H1 (cell line): ENCODE data around the gene PROM2. TPM values are rescaled to one million over a fixed set of nuclear protein-coding genes. Genes with fewer than 3 reads are reported as not detected.
"Not testable (repeated sequence)": the region's sequence is repeated elsewhere in the genome, so short reads cannot be mapped to it uniquely, and the experiment has no call there.

Experiments
- CTCF ChIA-PET: fragments of 300-600 bp; sonication (Branson Sonifier 250); formaldehyde crosslinking; loops from one replicate; lab custom pipeline; 2021; ENCODE audit not compliant: partially characterized antibody; lab: Charles Lee
- POLR2A ChIA-PET: fragments of 300-600 bp; sonication (Branson Sonifier 250); formaldehyde crosslinking; loops from one replicate; lab custom pipeline; 2021; ENCODE audit warnings: inconsistent platforms; ENCODE audit not compliant: partially characterized antibody; lab: Charles Lee
- DNase-seq, 2 experiments: peaks; one replicate each; pipeline versions ENCODE4 v3.0.0 to v3.0.0-alpha.2; 2010 to 2022; ENCODE audit warnings: low spot score in 2 of 2, low read depth in 1 of 2, mixed read lengths in 1 of 2
- FAIRE-seq: peaks from 2 replicates; lab custom pipeline; 2011; peaks lifted over from hg19 to GRCh38; lab: Jason Lieb, UNC
- H2AFZ ChIP-seq: 2 replicates; pipeline ENCODE4 v1.8.1; 2012; ENCODE audit warnings: low read length, inconsistent platforms
- H2AK5ac ChIP-seq: 2 replicates; pipeline ENCODE4 v1.6.1; 2013; ENCODE audit warnings: low read depth, low read length
- H2BK120ac ChIP-seq: replicated peaks from 2 replicates; pipeline ENCODE3; 2013; ENCODE audit warnings: low read depth, low read length, inconsistent platforms
- H2BK12ac ChIP-seq: 2 replicates; pipeline ENCODE4 v1.6.1; 2013; ENCODE audit warnings: low read depth, low read length
- H2BK15ac ChIP-seq: 2 replicates; pipeline ENCODE4 v1.6.1; 2013; ENCODE audit warnings: low read length
- H2BK20ac ChIP-seq: 2 replicates; pipeline ENCODE4 v1.6.1; 2013; ENCODE audit warnings: low read length
- H2BK5ac ChIP-seq: 2 replicates; pipeline ENCODE4 v1.6.1; 2013; ENCODE audit warnings: low read depth, low read length
- H3K14ac ChIP-seq: 2 replicates; pipeline ENCODE4 v1.6.1; 2013; ENCODE audit warnings: inconsistent platforms; ENCODE audit not compliant: insufficient read length
- H3K18ac ChIP-seq: 2 replicates; pipeline ENCODE4 v1.6.1; 2013; ENCODE audit warnings: low read length; ENCODE audit errors: extremely low read depth
- H3K23ac ChIP-seq: 2 replicates; pipeline ENCODE4 v1.6.1; 2013; ENCODE audit warnings: inconsistent platforms; ENCODE audit not compliant: insufficient read length
- H3K23me2 ChIP-seq: 2 replicates; pipeline ENCODE4 v1.6.1; 2013; ENCODE audit warnings: low read depth, low read length
- H3K27ac ChIP-seq: 2 replicates; pipeline ENCODE4 v1.6.1; 2011; ENCODE audit warnings: low read depth, low read length, inconsistent platforms
- H3K27me3 ChIP-seq, 4 experiments: replicated peaks in 1 of 4; 1 replicate in 1 of 4; 2 replicates in 3 of 4; pipeline versions ENCODE4 v1.6.1 to v1.8.1; 2011 to 2013; ENCODE audit warnings: low read length in 3 of 4, mild to moderate bottlenecking in 3 of 4, inconsistent platforms in 2 of 4, mixed read lengths in 2 of 4, moderate library complexity in 1 of 4; ENCODE audit not compliant: control insufficient read depth in 3 of 4, insufficient read depth in 3 of 4; ENCODE audit errors: extremely low read depth in 1 of 4
- H3K36me3 ChIP-seq, 4 experiments: 2 replicates each; pipeline versions ENCODE4 v1.6.1 to v1.8.1; 2011 to 2013; ENCODE audit warnings: mild to moderate bottlenecking in 4 of 4, low read length in 3 of 4, moderate library complexity in 2 of 4, control low read depth in 1 of 4, inconsistent platforms in 1 of 4; ENCODE audit not compliant: insufficient read depth in 4 of 4, control insufficient read depth in 2 of 4
- H3K4ac ChIP-seq: replicated peaks from 2 replicates; pipeline ENCODE3; 2013; ENCODE audit warnings: low read length, low read depth, mixed read lengths, inconsistent platforms; ENCODE audit not compliant: insufficient read length
- H3K4me1 ChIP-seq, 4 experiments: replicated peaks in 1 of 4; 1 replicate in 1 of 4; 2 replicates in 3 of 4; pipeline versions ENCODE4 v1.6.1 to v1.8.1; 2011 to 2013; ENCODE audit warnings: low read length in 3 of 4, inconsistent platforms in 2 of 4, mixed read lengths in 1 of 4; ENCODE audit not compliant: insufficient read depth in 4 of 4, control insufficient read depth in 3 of 4
- H3K4me2 ChIP-seq, 2 experiments: 2 replicates each; pipeline versions ENCODE4 v1.6.1 to v1.8.1; 2011 to 2013; ENCODE audit warnings: low read depth in 2 of 2, low read length in 2 of 2, control low read depth in 1 of 2, inconsistent platforms in 1 of 2, mild to moderate bottlenecking in 1 of 2; ENCODE audit not compliant: insufficient read depth in 1 of 2
- H3K4me3 ChIP-seq, 4 experiments: fragments of 200-600, 300-600 bp in 1 of 4; sonication (generic), shearing (Covaris generic), sonication (Bioruptor Twin) in 1 of 4; 2 replicates each; pipeline versions ENCODE4 v1.5.1 to v1.8.1; 2011 to 2016; ENCODE audit warnings: low read length in 4 of 4, low read depth in 3 of 4, control low read depth in 2 of 4, inconsistent platforms in 2 of 4, mild to moderate bottlenecking in 2 of 4, mixed read lengths in 1 of 4, moderate library complexity in 1 of 4; ENCODE audit not compliant: insufficient read depth in 2 of 4; ENCODE audit errors: extremely low read depth in 1 of 4
- H3K56ac ChIP-seq: replicated peaks from 2 replicates; pipeline ENCODE3; 2013; ENCODE audit warnings: low read depth, mild to moderate bottlenecking, mixed read lengths, low read length, inconsistent platforms; ENCODE audit not compliant: insufficient read length
- H3K79me1 ChIP-seq: 2 replicates; pipeline ENCODE4 v1.6.1; 2013; ENCODE audit warnings: low read depth, low read length, control low read depth
- H3K79me2 ChIP-seq, 2 experiments: 2 replicates each; pipeline versions ENCODE4 v1.6.1 to v1.8.1; 2012 to 2013; ENCODE audit warnings: low read length in 2 of 2, mild to moderate bottlenecking in 2 of 2, inconsistent platforms in 1 of 2; ENCODE audit not compliant: insufficient read depth in 2 of 2, control insufficient read depth in 1 of 2
- H3K9ac ChIP-seq, 4 experiments: replicated peaks in 1 of 4; 1 replicate in 1 of 4; 2 replicates in 3 of 4; pipeline versions ENCODE4 v1.6.1 to v1.8.1; 2011 to 2013; ENCODE audit warnings: low read depth in 3 of 4, low read length in 3 of 4, control low read depth in 2 of 4, mild to moderate bottlenecking in 2 of 4, moderate library complexity in 2 of 4, inconsistent platforms in 1 of 4; ENCODE audit errors: extremely low read depth in 1 of 4
- H3K9me3 ChIP-seq, 2 experiments: 2 replicates each; pipeline versions ENCODE4 v1.6.1 to v1.8.1; 2012 to 2013; ENCODE audit warnings: mild to moderate bottlenecking in 2 of 2, moderate library complexity in 2 of 2, control low read depth in 1 of 2, inconsistent platforms in 1 of 2, low read depth in 1 of 2, low read length in 1 of 2, mixed read lengths in 1 of 2; ENCODE audit not compliant: insufficient read depth in 2 of 2
- H4K20me1 ChIP-seq, 2 experiments: replicated peaks in 1 of 2; 2 replicates each; pipeline versions ENCODE3 to v1.8.1; 2011 to 2013; ENCODE audit warnings: inconsistent platforms in 2 of 2, low read length in 2 of 2, mild to moderate bottlenecking in 1 of 2; ENCODE audit not compliant: insufficient read depth in 2 of 2, control insufficient read depth in 1 of 2
- H4K5ac ChIP-seq: 2 replicates; pipeline ENCODE4 v1.6.1; 2013; ENCODE audit warnings: low read length, low read depth, mixed read lengths, inconsistent platforms; ENCODE audit not compliant: insufficient read length
- H4K8ac ChIP-seq: 2 replicates; pipeline ENCODE4 v1.8.0; 2013; ENCODE audit warnings: mild to moderate bottlenecking, moderate library complexity, low read length, inconsistent platforms; ENCODE audit not compliant: insufficient read depth; ENCODE audit errors: extremely low read depth
- H4K91ac ChIP-seq: replicated peaks from 2 replicates; pipeline ENCODE3; 2013; ENCODE audit warnings: low read length, mixed read lengths, inconsistent platforms; ENCODE audit not compliant: insufficient read length
- GABPA ChIP-seq: IDR thresholded peaks from 2 replicates; pipeline ENCODE4 v1.6.1; 2011; ENCODE audit warnings: mild to moderate bottlenecking, low read length, moderate library complexity, borderline replicate concordance; ENCODE audit not compliant: insufficient read depth
- SP4 ChIP-seq: IDR thresholded peaks from 2 replicates; pipeline ENCODE4 v1.6.1; 2012; ENCODE audit warnings: low read length, inconsistent platforms
- SUZ12 ChIP-seq: fragments of 200-600 bp; sonication (generic); IDR thresholded peaks from 2 replicates; pipeline ENCODE4 v1.6.1; 2012; ENCODE audit warnings: mild to moderate bottlenecking, inconsistent platforms, low read length, moderate library complexity, mixed read lengths
- TAF7 ChIP-seq: optimal IDR thresholded peaks from 2 replicates; pipeline ENCODE3; 2011; ENCODE audit warnings: low read depth, mild to moderate bottlenecking, inconsistent platforms, low read length, moderate library complexity, borderline replicate concordance
- WGBS, 2 experiments: shearing (Covaris generic) in 1 of 2; methylation state at CpG; one replicate each; pipeline versions ENCODE4 v1.1.6 to v1.1.7; 2013 to 2015; ENCODE audit warnings: low lambda C conversion rate in 2 of 2, mixed read lengths in 2 of 2, inconsistent platforms in 1 of 2, low coverage in 1 of 2, missing lambda C conversion rate in 1 of 2; ENCODE audit not compliant: insufficient replicate concordance in 2 of 2, insufficient coverage in 1 of 2, insufficient read length in 1 of 2; ENCODE audit errors: extremely low coverage in 1 of 2, missing lambda C conversion rate in 1 of 2; 5-methylcytosine and 5-hydroxymethylcytosine counted together
- polyA plus RNA-seq, 7 experiments: library from polyadenylated mRNA; depleted of rRNA in 3 of 7; stranded (reverse) in 5 of 7; unstranded in 2 of 7; fragments of >200 nt in 5 of 7; fragments of 200-250 nt in 2 of 7; gene quantifications; 1 replicate in 5 of 7; 2 replicates in 1 of 7; 4 replicates in 1 of 7; pipeline versions ENCODE4 v1.2.1 to v1.2.3, GENCODE V29; 2011 to 2013; ENCODE audit warnings: missing spikeins in 2 of 7, mixed read lengths in 2 of 7
- total RNA-seq: library from RNA; stranded (reverse); fragmentation: NEBNext Ultra II Directional; extraction: Animal tissue kit (Norgen Biotek cat#: 25700); gene quantifications from 2 replicates; pipeline ENCODE4 v1.2.1, GENCODE V29; 2021

PROM2 gene
- total and polyA plus RNA-seq, 2 of the 8 experiments (the other 6 are each of a cell fraction or from before 2014, with no cell fraction given): 1.6 to 3.8 TPM

DNA sequence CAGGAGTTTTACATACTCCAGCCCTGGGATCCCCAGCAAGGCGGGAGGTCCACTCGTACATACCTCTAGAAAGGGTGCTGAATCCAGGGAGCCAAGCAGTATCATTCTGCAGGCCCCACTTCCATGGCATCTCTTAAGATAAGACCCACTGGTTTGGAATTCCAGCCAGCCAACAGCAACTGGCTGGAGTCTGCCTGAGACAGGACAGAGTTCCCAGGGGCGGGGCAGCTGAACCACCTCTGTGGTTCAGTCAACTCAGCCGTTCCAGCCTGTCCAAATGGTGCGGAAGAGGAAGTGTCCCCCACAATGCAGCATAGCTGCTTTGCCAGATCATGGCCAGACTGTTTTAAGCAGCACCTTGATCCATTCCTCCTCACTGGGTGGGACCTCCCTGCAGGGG, 33.7 kb upstream of the PROM2 start:
- H3K9me3 ChIP-seq: peaks cover 48 to 78% of the 10 kb centered on the region in 2 experiments

DNA sequence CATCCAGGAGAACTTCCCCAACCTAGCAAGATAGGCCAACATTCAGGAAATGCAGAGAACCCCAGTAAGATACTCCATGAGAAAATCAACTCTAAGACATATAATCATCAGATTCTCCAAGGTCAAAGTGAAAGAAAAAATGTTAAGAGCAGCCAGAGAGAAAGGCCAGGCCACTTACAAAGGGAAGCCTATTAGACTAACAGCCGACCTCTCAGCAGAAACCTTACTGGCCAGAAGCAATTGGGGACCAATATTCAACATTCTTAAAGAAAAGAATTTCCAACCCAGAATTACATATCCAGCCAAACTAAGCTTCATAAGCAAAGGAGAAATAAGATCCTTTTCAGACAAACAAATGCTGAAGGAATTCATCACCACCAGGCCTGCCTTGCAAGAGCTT, 32.2 kb upstream of the PROM2 start:
- CTCF ChIA-PET, FAIRE-seq, H4K91ac ChIP-seq, H2AK5ac ChIP-seq, H3K4me2 ChIP-seq, H3K4me1 ChIP-seq, H3K23me2 ChIP-seq, H3K79me1 ChIP-seq, H2BK120ac ChIP-seq, H3K4ac ChIP-seq, H2BK20ac ChIP-seq, H3K14ac ChIP-seq, H3K56ac ChIP-seq, H3K4me3 ChIP-seq, H3K23ac ChIP-seq, H2BK5ac ChIP-seq, H3K79me2 ChIP-seq, DNase-seq, H3K36me3 ChIP-seq, H4K8ac ChIP-seq, H2BK12ac ChIP-seq, H4K20me1 ChIP-seq, H3K18ac ChIP-seq, H4K5ac ChIP-seq, H2BK15ac ChIP-seq, H2AFZ ChIP-seq, POLR2A ChIA-PET, H3K27ac ChIP-seq, H3K27me3 ChIP-seq, H3K9ac ChIP-seq: not testable (repeated sequence)
- H3K9me3 ChIP-seq: peaks cover 40 to 70% of the 10 kb centered on the region in 2 experiments
- 100% methylated on average over 1 of the region's 1 CpG; no CpG with 5 or more reads in 1 of the 2 experiments for WGBS, 2 experiments

More for the DNA sequence above, 33.7 kb upstream of the PROM2 start:
- Histone ChIP-seq H3K4me1 (no peaks in the 10 kb centered on the region), H4K91ac (no peak overlapping the region), H3K23me2 (no peaks in the 10 kb centered on the region), H3K27me3 (no peaks in the 10 kb centered on the region), H3K23ac (no peak overlapping the region), H3K27ac (no peak overlapping the region), H2BK5ac (no peak overlapping the region), H2BK12ac (no peak overlapping the region), H3K36me3 (no peaks in the 10 kb centered on the region), H2BK15ac (no peak overlapping the region)
- DNase-seq (no peak), FAIRE-seq (no peak)
- 89% methylated on average over 5 of the region's 5 CpGs; no CpG with 5 or more reads in 1 of the 2 experiments for WGBS, 2 experiments
- TF ChIP-seq TAF7: no peak
- TF ChIP-seq GABPA: no peak
- no peak for TF ChIP-seq SP4
- TF ChIP-seq SUZ12: no peak
- TF ChIP-seq, all 59 proteins: peak for 0
- no peak overlapping the region for H3K4ac ChIP-seq
- POLR2A ChIA-PET: no interaction called here
- H3K4me2 ChIP-seq: no peak overlapping the region
- H2BK120ac ChIP-seq: no peak overlapping the region
- H4K8ac ChIP-seq: no peak overlapping the region
- H3K79me2 ChIP-seq: no peaks in the 10 kb centered on the region
- H4K20me1 ChIP-seq: no peaks in the 10 kb centered on the region
- H3K18ac ChIP-seq: no peak overlapping the region
- H2AK5ac ChIP-seq: no peak overlapping the region
- H4K5ac ChIP-seq: no peak overlapping the region
- no peak overlapping the region for H3K14ac ChIP-seq
- H2BK20ac ChIP-seq: no peak overlapping the region
- no peak overlapping the region for H3K4me3 ChIP-seq
- H2AFZ ChIP-seq: no peak overlapping the region
- CTCF ChIA-PET: interaction anchor here (1.7 kb wide), 1 partner anchor 9 kb away, joined by 6 read pairs; no protein-coding TSS in a partner anchor
- H3K79me1 ChIP-seq: no peaks in the 10 kb centered on the region
- no peak overlapping the region for H3K56ac ChIP-seq
- H3K9ac ChIP-seq: no peak overlapping the region
